ENCODE data around the gene SYT3.
"Not testable (repeated sequence)": the region's sequence is repeated elsewhere in the genome, so short reads cannot be mapped to it uniquely, and the experiment has no call there.

DNA sequence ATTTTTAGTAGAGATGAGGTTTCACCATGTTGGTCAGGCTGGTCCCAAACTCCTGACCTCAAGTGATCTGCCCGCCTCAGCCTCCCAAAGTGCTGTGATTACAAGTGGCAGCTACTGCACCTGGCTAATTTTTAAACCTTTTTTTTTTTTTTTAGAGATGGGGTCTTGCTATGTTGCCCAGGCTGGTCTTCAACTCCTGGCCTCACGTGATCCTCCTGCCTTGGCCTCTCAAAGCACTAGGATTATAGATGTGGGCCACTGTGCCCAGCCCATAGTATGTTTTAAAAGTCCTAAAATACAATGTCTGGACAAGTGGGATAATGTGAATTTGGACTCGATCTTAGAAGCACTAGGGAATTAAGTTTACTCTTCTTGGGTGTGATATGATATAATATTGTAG, 62.9 kb downstream of the SYT3 start:
- TF ChIP-seq POLR2A (IDR thresholded peaks at IDR 0.05; ENCODE audit: insufficient read depth in 1 of 2, low read depth in 2 of 2, low read length in 2 of 2); EZH2 (conservative IDR thresholded peaks at IDR 0.05; ENCODE audit: low read depth, low read length); ETV5 (CRISPR knock-in tag; IDR thresholded peaks at IDR 0.05; ENCODE audit: borderline replicate concordance); KAT7 (CRISPR knock-in tag; IDR thresholded peaks at IDR 0.05; ENCODE audit: borderline replicate concordance); GTF2F1 (IDR thresholded peaks at IDR 0.05; ENCODE audit: low read length); CHCHD3 (CRISPR knock-in tag; IDR thresholded peaks at IDR 0.05); BHLHE40 (IDR thresholded peaks at IDR 0.05; ENCODE audit: low read length): not testable (repeated sequence)
- TF ChIP-seq, protein P1, sequence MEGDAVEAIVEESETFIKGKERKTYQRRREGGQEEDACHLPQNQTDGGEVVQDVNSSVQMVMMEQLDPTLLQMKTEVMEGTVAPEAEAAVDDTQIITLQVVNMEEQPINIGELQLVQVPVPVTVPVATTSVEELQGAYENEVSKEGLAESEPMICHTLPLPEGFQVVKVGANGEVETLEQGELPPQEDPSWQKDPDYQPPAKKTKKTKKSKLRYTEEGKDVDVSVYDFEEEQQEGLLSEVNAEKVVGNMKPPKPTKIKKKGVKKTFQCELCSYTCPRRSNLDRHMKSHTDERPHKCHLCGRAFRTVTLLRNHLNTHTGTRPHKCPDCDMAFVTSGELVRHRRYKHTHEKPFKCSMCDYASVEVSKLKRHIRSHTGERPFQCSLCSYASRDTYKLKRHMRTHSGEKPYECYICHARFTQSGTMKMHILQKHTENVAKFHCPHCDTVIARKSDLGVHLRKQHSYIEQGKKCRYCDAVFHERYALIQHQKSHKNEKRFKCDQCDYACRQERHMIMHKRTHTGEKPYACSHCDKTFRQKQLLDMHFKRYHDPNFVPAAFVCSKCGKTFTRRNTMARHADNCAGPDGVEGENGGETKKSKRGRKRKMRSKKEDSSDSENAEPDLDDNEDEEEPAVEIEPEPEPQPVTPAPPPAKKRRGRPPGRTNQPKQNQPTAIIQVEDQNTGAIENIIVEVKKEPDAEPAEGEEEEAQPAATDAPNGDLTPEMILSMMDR (CRISPR knock-in tag; IDR thresholded peaks at IDR 0.05), result not testable (repeated sequence)

Measured in HepG2 (cell line).